ENCODE data around the gene ECEL1.

ECEL1 gene

GRCh38 chr2:232477751-232478510 is 9.7 kb downstream of the ECEL1 start:
- Mint-ChIP-seq H3K27me3 (peaks cover 5% of the 10 kb centered on the region), H3K27ac (no peak overlapping the region), H3K4me3 (no peak overlapping the region), H3K4me1 (no peaks in the 10 kb centered on the region), H3K9me3 (peaks cover 1% of the 10 kb centered on the region), H3K36me3 (ENCODE audit: low read depth) (no peaks in the 10 kb centered on the region)
- ATAC-seq = no peak
- DNase-seq = no peak

GRCh38 chr2:232476791-232477190 is 10.8 kb downstream of the ECEL1 start:
- H3K27me3 Mint-ChIP-seq = peaks cover 10% of the 10 kb centered on the region
- no peak for ATAC-seq
- DNase-seq = no peak
- no peak overlapping the region for H3K27ac Mint-ChIP-seq
- H3K4me1 Mint-ChIP-seq = no peaks in the 10 kb centered on the region
- peaks cover 7% of the 10 kb centered on the region for H3K9me3 Mint-ChIP-seq
- H3K4me3 Mint-ChIP-seq = no peak overlapping the region
- no peaks in the 10 kb centered on the region for H3K36me3 Mint-ChIP-seq (ENCODE audit: low read depth)

GRCh38 chr2:232476045-232476444 is 11.6 kb downstream of the ECEL1 start:
- H3K4me1 Mint-ChIP-seq = no peaks in the 10 kb centered on the region
- H3K27ac Mint-ChIP-seq = no peak overlapping the region
- peaks cover 15% of the 10 kb centered on the region for H3K27me3 Mint-ChIP-seq
- peaks cover 13% of the 10 kb centered on the region for H3K9me3 Mint-ChIP-seq
- no peak overlapping the region for H3K4me3 Mint-ChIP-seq
- no peak for ATAC-seq
- DNase-seq = no peak
- H3K36me3 Mint-ChIP-seq (ENCODE audit: low read depth) = no peaks in the 10 kb centered on the region

GRCh38 chr2:232473467-232473890 is 14.2 kb downstream of the ECEL1 start:
- DNase-seq (no peak), ATAC-seq (no peak)
- Mint-ChIP-seq H3K27me3 (peaks cover 21% of the 10 kb centered on the region), H3K4me3 (no peak overlapping the region), H3K27ac (no peak overlapping the region), H3K4me1 (no peaks in the 10 kb centered on the region), H3K9me3 (peaks cover 13% of the 10 kb centered on the region), H3K36me3 (ENCODE audit: low read depth) (no peaks in the 10 kb centered on the region)

- DNase-seq (no peak), ATAC-seq (no peak)
- Mint-ChIP-seq H3K4me3 (no peak overlapping the region), H3K4me1 (no peaks in the 10 kb centered on the region), H3K36me3 (ENCODE audit: low read depth) (no peaks in the 10 kb centered on the region), H3K27me3 (peaks cover 6% of the 10 kb centered on the region), H3K27ac (no peak overlapping the region), H3K9me3 (no peaks in the 10 kb centered on the region)
Measured at GRCh38 chr2:232466221-232466620, 21.4 kb downstream of the ECEL1 start.

- Mint-ChIP-seq H3K9me3 (no peaks in the 10 kb centered on the region), H3K27ac (no peak overlapping the region), H3K36me3 (ENCODE audit: low read depth) (no peaks in the 10 kb centered on the region), H3K27me3 (no peaks in the 10 kb centered on the region), H3K4me3 (no peak overlapping the region), H3K4me1 (no peaks in the 10 kb centered on the region)
- DNase-seq (no peak), ATAC-seq (no peak)
Measured at GRCh38 chr2:232465061-232465460, 22.6 kb downstream of the ECEL1 start.

GRCh38 chr2:232464544-232464885 is 23.1 kb downstream of the ECEL1 start:
- Mint-ChIP-seq H3K4me3 (no peak overlapping the region), H3K9me3 (no peaks in the 10 kb centered on the region), H3K36me3 (ENCODE audit: low read depth) (no peaks in the 10 kb centered on the region), H3K4me1 (no peaks in the 10 kb centered on the region), H3K27ac (no peak overlapping the region), H3K27me3 (no peaks in the 10 kb centered on the region)
- ATAC-seq = no peak
- no peak for DNase-seq

GRCh38 chr2:232463701-232464543 is 23.7 kb downstream of the ECEL1 start:
- Mint-ChIP-seq H3K4me3 (no peak overlapping the region), H3K4me1 (no peaks in the 10 kb centered on the region), H3K27me3 (no peaks in the 10 kb centered on the region), H3K36me3 (ENCODE audit: low read depth) (no peaks in the 10 kb centered on the region), H3K9me3 (no peaks in the 10 kb centered on the region), H3K27ac (no peak overlapping the region)
- ATAC-seq (no peak), DNase-seq (no peak)

GRCh38 chr2:232460171-232460570 is 27.5 kb downstream of the ECEL1 start:
- H3K9me3 Mint-ChIP-seq = no peaks in the 10 kb centered on the region
- no peak overlapping the region for H3K27ac Mint-ChIP-seq
- ATAC-seq (no peak), DNase-seq (no peak)
- no peaks in the 10 kb centered on the region for H3K36me3 Mint-ChIP-seq (ENCODE audit: low read depth)
- H3K4me1 Mint-ChIP-seq = no peaks in the 10 kb centered on the region
- no peak overlapping the region for H3K4me3 Mint-ChIP-seq
- H3K27me3 Mint-ChIP-seq = peaks cover 4% of the 10 kb centered on the region

- ATAC-seq = no peak
- DNase-seq = no peak
- Mint-ChIP-seq H3K27me3 (peaks cover 4% of the 10 kb centered on the region), H3K4me3 (no peak overlapping the region), H3K4me1 (no peaks in the 10 kb centered on the region), H3K36me3 (ENCODE audit: low read depth) (no peaks in the 10 kb centered on the region), H3K9me3 (no peaks in the 10 kb centered on the region), H3K27ac (no peak overlapping the region)
Measured at GRCh38 chr2:232459419-232460035, 28.1 kb downstream of the ECEL1 start.

- no peaks in the 10 kb centered on the region for H3K36me3 Mint-ChIP-seq (ENCODE audit: low read depth)
- H3K4me1 Mint-ChIP-seq = no peaks in the 10 kb centered on the region
- H3K4me3 Mint-ChIP-seq = no peak overlapping the region
- DNase-seq (no peak), ATAC-seq (no peak)
- peaks cover 4% of the 10 kb centered on the region for H3K27me3 Mint-ChIP-seq
- H3K9me3 Mint-ChIP-seq = no peaks in the 10 kb centered on the region
- no peak overlapping the region for H3K27ac Mint-ChIP-seq
Measured at GRCh38 chr2:232458661-232459418, 28.8 kb downstream of the ECEL1 start.

- Mint-ChIP-seq H3K27ac (no peak overlapping the region), H3K9me3 (no peaks in the 10 kb centered on the region), H3K4me3 (no peak overlapping the region), H3K36me3 (ENCODE audit: low read depth) (no peaks in the 10 kb centered on the region), H3K4me1 (no peaks in the 10 kb centered on the region), H3K27me3 (peaks cover 4% of the 10 kb centered on the region)
- DNase-seq (no peak), ATAC-seq (no peak)
Measured at GRCh38 chr2:232458051-232458660, 29.5 kb downstream of the ECEL1 start.

- Mint-ChIP-seq H3K4me3 (no peak overlapping the region), H3K27ac (no peak overlapping the region)
Measured at GRCh38 chr2:232457121-232458011, 30.3 kb downstream of the ECEL1 start.

More at GRCh38 chr2:232457121-232458011, 30.3 kb downstream of the ECEL1 start:
- ATAC-seq = no peak
- no peaks in the 10 kb centered on the region for H3K36me3 Mint-ChIP-seq (ENCODE audit: low read depth)
- peaks cover 4% of the 10 kb centered on the region for H3K27me3 Mint-ChIP-seq
- no peak for DNase-seq
- no peaks in the 10 kb centered on the region for H3K9me3 Mint-ChIP-seq
- H3K4me1 Mint-ChIP-seq = no peaks in the 10 kb centered on the region
